ENCODE measurements around the gene FOXJ1. TPM values are rescaled to one million over a fixed set of nuclear protein-coding genes. Genes with fewer than 3 reads are reported as not detected.

FOXJ1 gene
- total RNA-seq, 2 experiments from 2014 or later, result 0.20 to 0.48 TPM

GRCh38 chr17:76104896-76105231 lies 36.2 kb downstream of the FOXJ1 start:
- peaks cover 19% of the 10 kb centered on the region for H3K36me3 Mint-ChIP-seq (ENCODE audit: low read depth)
- H3K4me1 Mint-ChIP-seq, result peaks cover 31% of the 10 kb centered on the region
- peak overlapping the region; percentile 96 for H3K4me3 Mint-ChIP-seq
- no peak for DNase-seq
- H3K27ac Mint-ChIP-seq, result peak overlapping the region; percentile 82
- H3K9me3 Mint-ChIP-seq, result no peaks in the 10 kb centered on the region
- no peaks in the 10 kb centered on the region for H3K27me3 Mint-ChIP-seq
- ChIA-PET POLR2A (no interaction called here), CTCF (interaction anchor here (1.3 to 2.4 kb wide), 3 partner anchors 17 to 184 kb away, joined by 3 to 10 read pairs (median 6); no protein-coding TSS in a partner anchor)

GRCh38 chr17:76104140-76104895 lies 36.7 kb downstream of the FOXJ1 start:
- DNase-seq, result no peak

GRCh38 chr17:76103274-76104139 lies 37.5 kb downstream of the FOXJ1 start, which contains the start of gene EXOC7:
TSS of gene EXOC7 (minus strand) at chr17:76103787. CDS start at chr17:76103692, 95 bp downstream.
- ChIA-PET CTCF (interaction anchor here (0.6 to 3.0 kb wide), 13 partner anchors 9 to 350 kb away, joined by 3 to 14 read pairs (median 3); no protein-coding TSS in a partner anchor), POLR2A (interaction anchor here (0.5 kb wide), 1 partner anchor 40 kb away, joined by 3 read pairs; no protein-coding TSS in a partner anchor)
- Mint-ChIP-seq H3K4me1 (peaks cover 32% of the 10 kb centered on the region), H3K27ac (peak within 1 kb of the TSS; percentile 96), H3K36me3 (ENCODE audit: low read depth) (peaks cover 30% of the 10 kb centered on the region), H3K4me3 (peak within 1 kb of the TSS; percentile 96), H3K27me3 (no peaks in the 10 kb centered on the region), H3K9me3 (no peaks in the 10 kb centered on the region)
- peak; percentile 93 for DNase-seq

More at GRCh38 chr17:76104140-76104895, 36.7 kb downstream of the FOXJ1 start:
- CTCF ChIA-PET, result interaction anchor here (1.1 to 3.0 kb wide), 10 partner anchors 12 to 351 kb away, joined by 3 to 14 read pairs (median 4); no protein-coding TSS in a partner anchor
- peak overlapping the region; percentile 96 for H3K27ac Mint-ChIP-seq
- no peaks in the 10 kb centered on the region for H3K27me3 Mint-ChIP-seq
- no peaks in the 10 kb centered on the region for H3K9me3 Mint-ChIP-seq
- H3K36me3 Mint-ChIP-seq (ENCODE audit: low read depth), result peaks cover 25% of the 10 kb centered on the region
- POLR2A ChIA-PET, result interaction anchor here (0.5 kb wide), 1 partner anchor 41 kb away, joined by 3 read pairs; no protein-coding TSS in a partner anchor
- peaks cover 32% of the 10 kb centered on the region for H3K4me1 Mint-ChIP-seq
- H3K4me3 Mint-ChIP-seq, result peak overlapping the region; percentile 96

- Mint-ChIP-seq H3K4me3 (peak overlapping the region; percentile 96), H3K27ac (peak overlapping the region; percentile 96), H3K36me3 (ENCODE audit: low read depth) (peaks cover 33% of the 10 kb centered on the region), H3K4me1 (peaks cover 32% of the 10 kb centered on the region), H3K27me3 (no peaks in the 10 kb centered on the region), H3K9me3 (no peaks in the 10 kb centered on the region)
- CTCF ChIA-PET, result interaction anchor here (0.6 to 3.0 kb wide), 7 partner anchors 10 to 176 kb away, joined by 3 to 14 read pairs (median 3); no protein-coding TSS in a partner anchor
- POLR2A ChIA-PET, result no interaction called here
- DNase-seq, result no peak
These were observed 38.1 kb downstream of the FOXJ1 start for GRCh38 chr17:76102944-76103273.

- peaks cover 46% of the 10 kb centered on the region for H3K36me3 Mint-ChIP-seq (ENCODE audit: low read depth)
- no peak for DNase-seq
- H3K27me3 Mint-ChIP-seq, result no peaks in the 10 kb centered on the region
- H3K4me3 Mint-ChIP-seq, result no peak overlapping the region
- no peaks in the 10 kb centered on the region for H3K9me3 Mint-ChIP-seq
- ChIA-PET CTCF (interaction anchor here (0.6 to 0.7 kb wide), 2 partner anchors 25 to 101 kb away, joined by 3 read pairs; no protein-coding TSS in a partner anchor), POLR2A (no interaction called here)
- H3K27ac Mint-ChIP-seq, result no peak overlapping the region
- peaks cover 20% of the 10 kb centered on the region for H3K4me1 Mint-ChIP-seq
These were observed 43.2 kb downstream of the FOXJ1 start for GRCh38 chr17:76097716-76098295.

GRCh38 chr17:76095943-76096342 lies 45.1 kb downstream of the FOXJ1 start:
- Mint-ChIP-seq H3K9me3 (no peaks in the 10 kb centered on the region), H3K36me3 (ENCODE audit: low read depth) (peaks cover 39% of the 10 kb centered on the region), H3K27ac (no peak overlapping the region), H3K4me3 (no peak overlapping the region), H3K4me1 (peaks cover 3% of the 10 kb centered on the region), H3K27me3 (no peaks in the 10 kb centered on the region)
- DNase-seq, result no peak
- CTCF ChIA-PET, result interaction anchor here (1.2 to 1.6 kb wide), 2 partner anchors 86 to 184 kb away, joined by 3 to 4 read pairs; no protein-coding TSS in a partner anchor
- POLR2A ChIA-PET, result no interaction called here

- Mint-ChIP-seq H3K27me3 (no peaks in the 10 kb centered on the region), H3K9me3 (no peaks in the 10 kb centered on the region), H3K4me1 (no peaks in the 10 kb centered on the region), H3K27ac (no peak overlapping the region), H3K4me3 (no peak overlapping the region), H3K36me3 (ENCODE audit: low read depth) (peaks cover 33% of the 10 kb centered on the region)
- no peak for DNase-seq
- CTCF ChIA-PET, result no interaction called here
- POLR2A ChIA-PET, result no interaction called here
These were observed 47.0 kb downstream of the FOXJ1 start for GRCh38 chr17:76094046-76094445.

- Mint-ChIP-seq H3K27ac (peak overlapping the region; percentile 13), H3K4me1 (no peaks in the 10 kb centered on the region), H3K36me3 (ENCODE audit: low read depth) (peaks cover 32% of the 10 kb centered on the region), H3K27me3 (no peaks in the 10 kb centered on the region), H3K9me3 (no peaks in the 10 kb centered on the region), H3K4me3 (no peak overlapping the region)
- ChIA-PET POLR2A (interaction anchor here (0.5 kb wide), 1 partner anchor 486 kb away, joined by 3 read pairs; no protein-coding TSS in a partner anchor), CTCF (interaction anchor here (0.8 to 1.5 kb wide), 2 partner anchors 29 to 143 kb away, joined by 3 read pairs; no protein-coding TSS in a partner anchor)
- no peak for DNase-seq
These were observed 48.3 kb downstream of the FOXJ1 start for GRCh38 chr17:76092526-76093413.

GRCh38 chr17:76091526-76092286 lies 49.3 kb downstream of the FOXJ1 start:
- Mint-ChIP-seq H3K4me3 (no peak overlapping the region), H3K27me3 (no peaks in the 10 kb centered on the region), H3K36me3 (ENCODE audit: low read depth) (peaks cover 30% of the 10 kb centered on the region), H3K9me3 (no peaks in the 10 kb centered on the region), H3K27ac (peak overlapping the region; percentile 74), H3K4me1 (no peaks in the 10 kb centered on the region)
- ChIA-PET CTCF (interaction anchor here (0.8 to 1.5 kb wide), 2 partner anchors 28 to 142 kb away, joined by 3 read pairs; no protein-coding TSS in a partner anchor), POLR2A (no interaction called here)
- DNase-seq, result no peak

GRCh38 chr17:76090517-76091129 lies 50.4 kb downstream of the FOXJ1 start:
- no peaks in the 10 kb centered on the region for H3K4me1 Mint-ChIP-seq
- H3K4me3 Mint-ChIP-seq, result no peak overlapping the region
- POLR2A ChIA-PET, result no interaction called here
- no peak for DNase-seq
- H3K27me3 Mint-ChIP-seq, result no peaks in the 10 kb centered on the region
- H3K27ac Mint-ChIP-seq, result no peak overlapping the region
- no peaks in the 10 kb centered on the region for H3K9me3 Mint-ChIP-seq
- H3K36me3 Mint-ChIP-seq (ENCODE audit: low read depth), result peaks cover 27% of the 10 kb centered on the region
- CTCF ChIA-PET, result interaction anchor here (3.6 kb wide), 1 partner anchor 11 kb away, joined by 9 read pairs; the partner anchor contains the start of gene ZACN
